ENCODE data around the gene LMAN2L.
"Not testable (repeated sequence)": the region's sequence is repeated elsewhere in the genome, so short reads cannot be mapped to it uniquely, and the experiment has no call there.

The LMAN2L gene

GRCh38 chr2:96668771-96669170 is 71.1 kb downstream of the LMAN2L start:
- H3K9me3 ChIP-seq (ENCODE audit: control insufficient read depth, insufficient read depth, low read length) = no peaks in the 10 kb centered on the region
- no peak overlapping the region for H3K4me3 ChIP-seq (ENCODE audit: low read length)
- no peaks in the 10 kb centered on the region for H3K27me3 ChIP-seq (ENCODE audit: control insufficient read depth, insufficient read depth, low read length)
- H3K4me1 ChIP-seq (ENCODE audit: control insufficient read depth, insufficient read depth, low read length) = no peaks in the 10 kb centered on the region
- DNase-seq (ENCODE audit: low read depth, low spot score) = no peak
- no peaks in the 10 kb centered on the region for H3K36me3 ChIP-seq (ENCODE audit: control insufficient read depth, insufficient read depth, low read length)
- WGBS (ENCODE audit: insufficient coverage, insufficient read length) = no CpG with 5 or more reads among the region's 11 CpGs
- no peak overlapping the region for H3K27ac ChIP-seq (ENCODE audit: low read length)

GRCh38 chr2:96665717-96666116 is 74.1 kb downstream of the LMAN2L start:
- not testable (repeated sequence) for H3K27ac ChIP-seq (ENCODE audit: low read length); H3K4me1 ChIP-seq (ENCODE audit: control insufficient read depth, insufficient read depth, low read length); H3K27me3 ChIP-seq (ENCODE audit: control insufficient read depth, insufficient read depth, low read length); H3K4me3 ChIP-seq (ENCODE audit: low read length); H3K36me3 ChIP-seq (ENCODE audit: control insufficient read depth, insufficient read depth, low read length); DNase-seq (ENCODE audit: low read depth, low spot score); H3K9me3 ChIP-seq (ENCODE audit: control insufficient read depth, insufficient read depth, low read length)
- WGBS (ENCODE audit: insufficient coverage, insufficient read length) = no CpG with 5 or more reads among the region's 3 CpGs

GRCh38 chr2:96665083-96665569 is 74.7 kb downstream of the LMAN2L start:
- no peak overlapping the region for H3K4me3 ChIP-seq (ENCODE audit: low read length)
- no peaks in the 10 kb centered on the region for H3K36me3 ChIP-seq (ENCODE audit: control insufficient read depth, insufficient read depth, low read length)
- no peak for DNase-seq (ENCODE audit: low read depth, low spot score)
- no peaks in the 10 kb centered on the region for H3K9me3 ChIP-seq (ENCODE audit: control insufficient read depth, insufficient read depth, low read length)
- H3K27ac ChIP-seq (ENCODE audit: low read length) = no peak overlapping the region
- H3K4me1 ChIP-seq (ENCODE audit: control insufficient read depth, insufficient read depth, low read length) = no peaks in the 10 kb centered on the region
- no peaks in the 10 kb centered on the region for H3K27me3 ChIP-seq (ENCODE audit: control insufficient read depth, insufficient read depth, low read length)
- WGBS (ENCODE audit: insufficient coverage, insufficient read length) = no CpG with 5 or more reads among the region's 3 CpGs

GRCh38 chr2:96664366-96664925 is 75.4 kb downstream of the LMAN2L start:
- H3K27me3 ChIP-seq (ENCODE audit: control insufficient read depth, insufficient read depth, low read length) = no peaks in the 10 kb centered on the region
- H3K4me3 ChIP-seq (ENCODE audit: low read length) = no peak overlapping the region
- no peaks in the 10 kb centered on the region for H3K9me3 ChIP-seq (ENCODE audit: control insufficient read depth, insufficient read depth, low read length)
- DNase-seq (ENCODE audit: low read depth, low spot score) = no peak
- WGBS (ENCODE audit: insufficient coverage, insufficient read length) = no CpG with 5 or more reads among the region's 3 CpGs
- no peaks in the 10 kb centered on the region for H3K36me3 ChIP-seq (ENCODE audit: control insufficient read depth, insufficient read depth, low read length)
- H3K27ac ChIP-seq (ENCODE audit: low read length) = no peak overlapping the region
- no peaks in the 10 kb centered on the region for H3K4me1 ChIP-seq (ENCODE audit: control insufficient read depth, insufficient read depth, low read length)

GRCh38 chr2:96663829-96664228 is 76.0 kb downstream of the LMAN2L start:
- Histone ChIP-seq H3K27me3 (ENCODE audit: control insufficient read depth, insufficient read depth, low read length) (no peaks in the 10 kb centered on the region), H3K27ac (ENCODE audit: low read length) (no peak overlapping the region), H3K4me1 (ENCODE audit: control insufficient read depth, insufficient read depth, low read length) (no peaks in the 10 kb centered on the region), H3K36me3 (ENCODE audit: control insufficient read depth, insufficient read depth, low read length) (no peaks in the 10 kb centered on the region), H3K9me3 (ENCODE audit: control insufficient read depth, insufficient read depth, low read length) (no peaks in the 10 kb centered on the region), H3K4me3 (ENCODE audit: low read length) (no peak overlapping the region)
- DNase-seq (ENCODE audit: low read depth, low spot score) = no peak
- WGBS (ENCODE audit: insufficient coverage, insufficient read length) = no CpG with 5 or more reads among the region's 7 CpGs

GRCh38 chr2:96663177-96663576 is 76.7 kb downstream of the LMAN2L start:
- DNase-seq (ENCODE audit: low read depth, low spot score) = no peak
- Histone ChIP-seq H3K27me3 (ENCODE audit: control insufficient read depth, insufficient read depth, low read length) (no peaks in the 10 kb centered on the region), H3K9me3 (ENCODE audit: control insufficient read depth, insufficient read depth, low read length) (no peaks in the 10 kb centered on the region), H3K4me3 (ENCODE audit: low read length) (no peak overlapping the region), H3K36me3 (ENCODE audit: control insufficient read depth, insufficient read depth, low read length) (no peaks in the 10 kb centered on the region), H3K4me1 (ENCODE audit: control insufficient read depth, insufficient read depth, low read length) (no peaks in the 10 kb centered on the region), H3K27ac (ENCODE audit: low read length) (no peak overlapping the region)
- WGBS (ENCODE audit: insufficient coverage, insufficient read length) = no CpG with 5 or more reads among the region's 5 CpGs

GRCh38 chr2:96662360-96662759 is 77.5 kb downstream of the LMAN2L start:
- Histone ChIP-seq H3K27ac (ENCODE audit: low read length) (no peak overlapping the region), H3K36me3 (ENCODE audit: control insufficient read depth, insufficient read depth, low read length) (no peaks in the 10 kb centered on the region), H3K4me3 (ENCODE audit: low read length) (no peak overlapping the region), H3K4me1 (ENCODE audit: control insufficient read depth, insufficient read depth, low read length) (no peaks in the 10 kb centered on the region), H3K9me3 (ENCODE audit: control insufficient read depth, insufficient read depth, low read length) (no peaks in the 10 kb centered on the region), H3K27me3 (ENCODE audit: control insufficient read depth, insufficient read depth, low read length) (no peaks in the 10 kb centered on the region)
- WGBS (ENCODE audit: insufficient coverage, insufficient read length) = no CpG with 5 or more reads among the region's 9 CpGs
- no peak for DNase-seq (ENCODE audit: low read depth, low spot score)

GRCh38 chr2:96661324-96661723 is 78.5 kb downstream of the LMAN2L start:
- Histone ChIP-seq H3K4me3 (ENCODE audit: low read length) (no peak overlapping the region), H3K9me3 (ENCODE audit: control insufficient read depth, insufficient read depth, low read length) (no peaks in the 10 kb centered on the region), H3K4me1 (ENCODE audit: control insufficient read depth, insufficient read depth, low read length) (no peaks in the 10 kb centered on the region), H3K27ac (ENCODE audit: low read length) (no peak overlapping the region), H3K36me3 (ENCODE audit: control insufficient read depth, insufficient read depth, low read length) (no peaks in the 10 kb centered on the region), H3K27me3 (ENCODE audit: control insufficient read depth, insufficient read depth, low read length) (no peaks in the 10 kb centered on the region)
- WGBS (ENCODE audit: insufficient coverage, insufficient read length) = no CpG with 5 or more reads among the region's 6 CpGs
- DNase-seq (ENCODE audit: low read depth, low spot score) = no peak

GRCh38 chr2:96656540-96656939 is 83.3 kb downstream of the LMAN2L start:
- H3K27ac ChIP-seq (ENCODE audit: low read length) = no peak overlapping the region
- no peaks in the 10 kb centered on the region for H3K27me3 ChIP-seq (ENCODE audit: control insufficient read depth, insufficient read depth, low read length)
- H3K4me3 ChIP-seq (ENCODE audit: low read length) = no peak overlapping the region

More at GRCh38 chr2:96656540-96656939, 83.3 kb downstream of the LMAN2L start:
- no peaks in the 10 kb centered on the region for H3K9me3 ChIP-seq (ENCODE audit: control insufficient read depth, insufficient read depth, low read length)
- no peaks in the 10 kb centered on the region for H3K4me1 ChIP-seq (ENCODE audit: control insufficient read depth, insufficient read depth, low read length)
- H3K36me3 ChIP-seq (ENCODE audit: control insufficient read depth, insufficient read depth, low read length) = no peaks in the 10 kb centered on the region; the same call in 1 of the 2 replicates
- DNase-seq (ENCODE audit: low read depth, low spot score) = no peak

Data from iPS DF 6.9 (cell line).